ENCODE results near the gene SLC2A5. TPM values are rescaled to one million over a fixed set of nuclear protein-coding genes. Genes with fewer than 3 reads are reported as not detected.

Gene SLC2A5
- total RNA-seq, 1 experiment from 2014 or later = not detected

GRCh38 chr1:9066945-9067807 is 2.3 kb downstream of the SLC2A5 start:
- DNase-seq (ENCODE audit: extremely low read depth, low read depth) = no peak

- DNase-seq (ENCODE audit: extremely low read depth, low read depth) = no peak
Observed at GRCh38 chr1:9065213-9065751, 4.2 kb downstream of the SLC2A5 start.

- DNase-seq (ENCODE audit: extremely low read depth, low read depth) = no peak
Observed at GRCh38 chr1:9062846-9063245, 6.6 kb downstream of the SLC2A5 start.

GRCh38 chr1:9062021-9062471 is 7.4 kb downstream of the SLC2A5 start:
- DNase-seq (ENCODE audit: extremely low read depth, low read depth) = no peak

- DNase-seq (ENCODE audit: extremely low read depth, low read depth) = no peak
Observed at GRCh38 chr1:9061252-9061960, 8.0 kb downstream of the SLC2A5 start.

GRCh38 chr1:9059891-9060744 is 9.3 kb downstream of the SLC2A5 start:
- DNase-seq (ENCODE audit: extremely low read depth, low read depth) = no peak

- DNase-seq (ENCODE audit: extremely low read depth, low read depth) = no peak
Observed at GRCh38 chr1:9058465-9058864, 11.0 kb downstream of the SLC2A5 start.

- no peak for DNase-seq (ENCODE audit: extremely low read depth, low read depth)
Observed at GRCh38 chr1:9057851-9058250, 11.6 kb downstream of the SLC2A5 start.

- no peak for DNase-seq (ENCODE audit: extremely low read depth, low read depth)
Observed at GRCh38 chr1:9052272-9053049, 17.0 kb downstream of the SLC2A5 start.

- DNase-seq (ENCODE audit: extremely low read depth, low read depth) = no peak
Observed at GRCh38 chr1:9051379-9051778, 18.1 kb downstream of the SLC2A5 start.

GRCh38 chr1:9050803-9051202 is 18.6 kb downstream of the SLC2A5 start:
- no peak for DNase-seq (ENCODE audit: extremely low read depth, low read depth)

- DNase-seq (ENCODE audit: extremely low read depth, low read depth) = no peak
Observed at GRCh38 chr1:9048551-9048950, 20.9 kb downstream of the SLC2A5 start.

- DNase-seq (ENCODE audit: extremely low read depth, low read depth) = no peak
Observed at GRCh38 chr1:9047019-9047418, 22.4 kb downstream of the SLC2A5 start.

- no peak for DNase-seq (ENCODE audit: extremely low read depth, low read depth)
Observed at GRCh38 chr1:9045861-9046510, 23.4 kb downstream of the SLC2A5 start.

GRCh38 chr1:9044236-9044635 is 25.2 kb downstream of the SLC2A5 start:
- DNase-seq (ENCODE audit: extremely low read depth, low read depth) = no peak

GRCh38 chr1:9042272-9042671 is 27.2 kb downstream of the SLC2A5 start:
- DNase-seq (ENCODE audit: extremely low read depth, low read depth) = no peak

GRCh38 chr1:9041116-9041779 is 28.2 kb downstream of the SLC2A5 start:
- no peak for DNase-seq (ENCODE audit: extremely low read depth, low read depth)

GRCh38 chr1:9040659-9041030 is 28.8 kb downstream of the SLC2A5 start:
- DNase-seq (ENCODE audit: extremely low read depth, low read depth) = no peak
